Caki2 (cell line): Measurements from ENCODE around the gene RAD9A. TPM values are rescaled to one million over a fixed set of nuclear protein-coding genes. Genes with fewer than 3 reads are reported as not detected.

Source experiments
- DNase-seq: peaks from one replicate; pipeline ENCODE4 v3.0.0-alpha.2; 2015; ENCODE audit warnings: low read depth
- in situ Hi-C: cut with HindIII; loops from 2 replicates; pipeline ENCODE4 v1.10.0; 2016; ENCODE audit warnings: low sequenced_read_pairs, low pct_unique_long_range_greater_than_20kb, mixed read lengths
- total RNA-seq: library from RNA; depleted of rRNA; stranded (reverse); fragments of >200 nt; shearing (Covaris generic); gene quantifications from 2 replicates; pipeline ENCODE4 v1.2.3, GENCODE V29; 2014; ENCODE audit warnings: low replicate concordance

RAD9A gene
- total RNA-seq, 1 experiment from 2014 or later: 24.4 TPM

GRCh38 chr11:67355794-67356386 lies 35.9 kb upstream of the RAD9A start:
- DNase-seq: no peak
- in situ Hi-C loops: no loop called here

- in situ Hi-C loops: no loop called here
- no peak for DNase-seq
Observed at GRCh38 chr11:67356387-67356863, 35.4 kb upstream of the RAD9A start.

GRCh38 chr11:67356864-67357561 lies 34.8 kb upstream of the RAD9A start:
- DNase-seq: peak; percentile 71
- in situ Hi-C loops: no loop called here

GRCh38 chr11:67357831-67358670 lies 33.7 kb upstream of the RAD9A start:
- peak; percentile 31 for DNase-seq
- in situ Hi-C loops: no loop called here

- no peak for DNase-seq
- in situ Hi-C loops: no loop called here
Observed at GRCh38 chr11:67364169-67364568, 27.6 kb upstream of the RAD9A start.

- no peak for DNase-seq
- in situ Hi-C loops: no loop called here
Observed at GRCh38 chr11:67364783-67365722, 26.7 kb upstream of the RAD9A start.

GRCh38 chr11:67365736-67366444 lies 25.9 kb upstream of the RAD9A start:
- no peak for DNase-seq
- in situ Hi-C loops: no loop called here

- DNase-seq: no peak
- in situ Hi-C loops: no loop called here
Observed at GRCh38 chr11:67366546-67366945, 25.2 kb upstream of the RAD9A start.

GRCh38 chr11:67366961-67367760 lies 24.6 kb upstream of the RAD9A start:
- in situ Hi-C loops: no loop called here
- DNase-seq: no peak

GRCh38 chr11:67367761-67368227 lies 24.0 kb upstream of the RAD9A start:
- in situ Hi-C loops: no loop called here
- no peak for DNase-seq

- in situ Hi-C loops: no loop called here
- DNase-seq: no peak
Observed at GRCh38 chr11:67368621-67369020, 23.2 kb upstream of the RAD9A start.

- in situ Hi-C loops: no loop called here
- no peak for DNase-seq
Observed at GRCh38 chr11:67369275-67369674, 22.5 kb upstream of the RAD9A start.

GRCh38 chr11:67369801-67370284 lies 21.9 kb upstream of the RAD9A start:
- in situ Hi-C loops: no loop called here
- DNase-seq: no peak

GRCh38 chr11:67370351-67371076 lies 21.3 kb upstream of the RAD9A start:
- in situ Hi-C loops: no loop called here

GRCh38 chr11:67371189-67371910 lies 20.4 kb upstream of the RAD9A start:
- DNase-seq: peak; percentile 71
- in situ Hi-C loops: no loop called here

More at GRCh38 chr11:67370351-67371076, 21.3 kb upstream of the RAD9A start:
- no peak for DNase-seq
